K562 treated with DMSO at 1 percent for 48 hours (cell line): Measurements from ENCODE around the gene PROP1. TPM values are rescaled to one million over a fixed set of nuclear protein-coding genes. Genes with fewer than 3 reads are reported as not detected.

ENCODE experiments used
- total RNA-seq: library from RNA; unstranded; fragments of 300-600 nt; gene quantifications from 2 replicates; pipeline ENCODE4 v1.2.3, GENCODE V29; 2022; ENCODE audit warnings: low replicate concordance; ENCODE audit errors: extremely low read depth

The PROP1 gene
- total RNA-seq = not detected in 2 replicates

GRCh38 chr5:177995691-177996595 is at the start of gene PROP1:
TSS of gene PROP1 (minus strand) at chr5:177996242. CDS start at chr5:177995933, 309 bp downstream.

Other genes starting within 250 kb of the PROP1 start
- gene FAM153A, start 213.3 kb downstream of the PROP1 start, total RNA-seq = not detected in 2 replicates
- gene N4BP3, start 117.3 kb upstream of the PROP1 start, total RNA-seq = not detected in 2 replicates
- not detected in 2 replicates for gene RMND5B, start 134.8 kb upstream of the PROP1 start, total RNA-seq
- gene NHP2, start 157.6 kb upstream of the PROP1 start, total RNA-seq = not detected in 2 replicates
- gene GMCL2, start 191.1 kb upstream of the PROP1 start, total RNA-seq = not detected in 2 replicates
- gene HNRNPAB, start 208.3 kb upstream of the PROP1 start, total RNA-seq = not detected in 2 replicates
- gene PHYKPL, start 236.6 kb upstream of the PROP1 start, total RNA-seq = not detected in 2 replicates